ENCODE measurements around the gene RWDD3.

The RWDD3 gene

GRCh38 chr1:95230768-95231191 is 3.2 kb upstream of the RWDD3 start:
- DNase-seq: no peak

GRCh38 chr1:95232646-95233318 is 1.2 kb upstream of the RWDD3 start:
- DNase-seq: no peak

GRCh38 chr1:95233319-95233736 is 682 bp upstream of the RWDD3 start:
- no peak for DNase-seq

- DNase-seq: no peak
These were observed 3.0 kb downstream of the RWDD3 start for GRCh38 chr1:95236784-95237575.

GRCh38 chr1:95237981-95238703 is 4.1 kb downstream of the RWDD3 start:
- DNase-seq: no peak

- no peak for DNase-seq
These were observed 11.0 kb downstream of the RWDD3 start for GRCh38 chr1:95245029-95245428.

GRCh38 chr1:95246511-95246910 is 12.5 kb downstream of the RWDD3 start:
- DNase-seq: no peak

GRCh38 chr1:95247607-95248006 is 13.6 kb downstream of the RWDD3 start:
- no peak for DNase-seq

- no peak for DNase-seq
These were observed 15.9 kb downstream of the RWDD3 start for GRCh38 chr1:95249916-95250315.

- no peak for DNase-seq
These were observed 18.4 kb downstream of the RWDD3 start for GRCh38 chr1:95252422-95252821.

GRCh38 chr1:95254959-95255358 is 20.9 kb downstream of the RWDD3 start:
- DNase-seq: no peak

GRCh38 chr1:95255826-95256225 is 21.8 kb downstream of the RWDD3 start:
- DNase-seq: no peak

- DNase-seq: no peak
These were observed 23.7 kb downstream of the RWDD3 start for GRCh38 chr1:95257758-95258157.

GRCh38 chr1:95259245-95259644 is 25.2 kb downstream of the RWDD3 start:
- DNase-seq: no peak

- no peak for DNase-seq
These were observed 28.9 kb downstream of the RWDD3 start for GRCh38 chr1:95262913-95263312.

GRCh38 chr1:95263450-95263849 is 29.4 kb downstream of the RWDD3 start:
- no peak for DNase-seq

GRCh38 chr1:95265106-95265505 is 31.1 kb downstream of the RWDD3 start:
- DNase-seq: no peak

- DNase-seq: no peak
These were observed 42.4 kb downstream of the RWDD3 start for GRCh38 chr1:95276429-95276828.

- DNase-seq: no peak
These were observed 44.4 kb downstream of the RWDD3 start for GRCh38 chr1:95278173-95279006.

GRCh38 chr1:95281781-95282517 is 47.9 kb downstream of the RWDD3 start:
- DNase-seq: no peak

- no peak for DNase-seq
These were observed 48.5 kb downstream of the RWDD3 start for GRCh38 chr1:95282518-95282895.

- no peak for DNase-seq
These were observed 50.4 kb downstream of the RWDD3 start for GRCh38 chr1:95284420-95284819.

Data from AML-193 (cell line).